ENCODE results near the gene SLC22A23. TPM values are rescaled to one million over a fixed set of nuclear protein-coding genes. Genes with fewer than 3 reads are reported as not detected.

The SLC22A23 gene
- polyA plus RNA-seq, 6 donors from 2014 or later, result 0.43 to 0.61 (median 0.52) TPM; not detected in 2

DNA sequence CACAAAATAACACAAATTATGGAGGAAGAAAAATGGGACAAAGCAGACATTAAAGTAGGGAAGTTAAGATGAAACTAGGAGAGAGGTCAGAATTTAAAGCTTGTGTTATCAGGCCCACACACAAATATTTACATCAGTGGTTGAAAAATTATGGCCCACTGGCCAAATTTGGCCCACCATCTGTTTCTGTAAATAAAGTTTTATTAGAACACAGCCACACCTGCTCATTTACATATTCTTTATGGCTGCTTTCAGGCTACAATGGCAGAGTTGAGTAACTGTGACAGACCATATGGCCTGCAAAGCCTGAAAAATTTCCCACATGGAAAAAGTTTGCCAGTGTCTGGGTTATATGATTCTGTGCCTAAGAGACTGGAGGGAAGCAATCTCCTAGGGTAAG is 49.0 kb downstream of the SLC22A23 start:
- DNase-seq (no peak), ATAC-seq (ENCODE audit: low read depth in 2 of 2) (no peak)
- no peaks in the 10 kb centered on the region for H3K36me3 Mint-ChIP-seq
- no peak overlapping the region for H3K27ac Mint-ChIP-seq
- peaks cover 0 to 19% (median 0%) of the 10 kb centered on the region in 3 donors for H3K27me3 Mint-ChIP-seq
- H3K9me3 Mint-ChIP-seq, result peaks cover 0 to 6% (median 3%) of the 10 kb centered on the region in 7 donors
- H3K4me1 Mint-ChIP-seq, result peaks cover 16 to 21% (median 18%) of the 10 kb centered on the region in 3 donors
- no peak overlapping the region for H3K4me3 Mint-ChIP-seq

DNA sequence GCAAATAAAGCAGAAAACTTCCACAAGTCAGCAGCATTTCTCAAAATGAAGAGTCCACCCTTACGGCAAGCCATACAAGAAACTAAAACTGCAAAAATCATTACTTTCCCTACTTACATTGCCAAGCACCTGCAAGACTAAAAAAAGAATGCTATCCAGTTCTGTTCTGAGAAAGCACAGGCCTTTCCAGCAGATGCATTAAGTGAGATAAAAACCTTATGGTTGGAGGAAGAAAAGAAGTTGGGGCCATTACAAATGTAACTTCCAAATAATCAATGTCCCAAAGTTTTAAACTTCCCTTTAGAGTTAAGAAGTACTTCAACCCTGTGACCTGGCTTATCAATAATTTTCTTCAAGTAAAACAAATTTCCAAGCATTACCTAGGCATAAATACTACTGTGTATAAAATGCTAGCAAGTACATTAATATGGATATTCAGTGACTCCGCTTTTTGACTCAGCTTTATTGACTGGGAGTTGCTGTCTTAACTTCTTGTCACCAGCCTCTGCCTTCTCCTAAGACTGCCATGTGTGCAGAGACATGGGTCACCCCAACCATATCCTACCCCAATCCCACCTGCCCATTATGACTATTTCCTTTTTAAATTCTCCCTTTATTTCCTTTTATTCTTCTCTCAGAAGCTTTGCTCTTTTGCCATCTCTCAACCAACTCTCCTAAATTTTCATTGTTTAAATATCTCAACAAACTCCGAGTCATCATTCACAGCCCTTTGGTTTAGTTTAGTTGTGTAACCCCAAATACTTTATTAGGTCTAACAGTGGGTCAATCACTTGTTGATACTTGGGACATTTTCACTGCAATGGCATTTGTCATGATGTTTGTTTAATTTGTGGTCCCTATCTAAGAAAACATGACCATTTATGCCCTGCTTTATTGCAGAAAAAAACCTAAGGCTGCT is 49.7 kb downstream of the SLC22A23 start:
- ATAC-seq (ENCODE audit: low read depth in 2 of 2) (no peak), DNase-seq (no peak)
- Mint-ChIP-seq H3K4me1 (peaks cover 21 to 25% (median 21%) of the 10 kb centered on the region in 3 donors), H3K36me3 (no peaks in the 10 kb centered on the region), H3K9me3 (peaks cover 0 to 4% (median 1%) of the 10 kb centered on the region in 7 donors), H3K4me3 (no peak overlapping the region), H3K27ac (no peak overlapping the region), H3K27me3 (peaks cover 0 to 19% (median 6%) of the 10 kb centered on the region in 3 donors)

GRCh38 chr6:3406362-3406821 is 50.5 kb downstream of the SLC22A23 start:
- Mint-ChIP-seq H3K27ac (peak overlapping the region in 1 of 6 donors; percentile 50), H3K4me3 (no peak overlapping the region), H3K36me3 (no peaks in the 10 kb centered on the region), H3K9me3 (peaks cover 0 to 4% (median 1%) of the 10 kb centered on the region in 7 donors), H3K27me3 (peaks cover 0 to 19% (median 13%) of the 10 kb centered on the region in 3 donors), H3K4me1 (peaks cover 21 to 26% (median 21%) of the 10 kb centered on the region in 3 donors)
- ATAC-seq (ENCODE audit: low read depth in 2 of 2), result no peak
- no peak for DNase-seq

- H3K27me3 Mint-ChIP-seq, result peaks cover 0 to 14% (median 12%) of the 10 kb centered on the region in 3 donors
- DNase-seq, result no peak
- peaks cover 0 to 3% (median 1%) of the 10 kb centered on the region in 7 donors for H3K9me3 Mint-ChIP-seq
- peak overlapping the region in 1 of 6 donors; percentile 74 for H3K27ac Mint-ChIP-seq
- H3K4me1 Mint-ChIP-seq, result peaks cover 15 to 20% (median 17%) of the 10 kb centered on the region in 3 donors
- H3K36me3 Mint-ChIP-seq, result no peaks in the 10 kb centered on the region
- ATAC-seq (ENCODE audit: low read depth in 2 of 2), result no peak
- H3K4me3 Mint-ChIP-seq, result no peak overlapping the region
These were observed 51.2 kb downstream of the SLC22A23 start for GRCh38 chr6:3405679-3406078.

DNA sequence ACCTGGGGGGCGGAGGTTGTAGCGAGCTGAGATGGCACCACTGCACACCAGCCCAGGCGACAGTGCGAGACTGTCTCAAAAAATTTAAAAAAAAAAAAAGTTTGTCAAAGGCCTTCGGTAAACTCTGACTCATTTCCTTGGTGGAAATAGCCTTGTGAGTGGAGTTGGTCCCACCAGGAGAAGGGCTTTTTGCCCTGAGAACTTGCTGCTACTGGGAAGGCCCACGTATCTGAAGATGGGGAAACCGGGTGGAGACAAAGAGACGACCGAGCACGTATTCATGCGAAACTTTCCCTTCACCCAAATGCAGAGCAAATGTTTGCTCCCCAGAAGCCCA is 51.7 kb downstream of the SLC22A23 start:
- Mint-ChIP-seq H3K4me1 (peaks cover 13 to 19% (median 16%) of the 10 kb centered on the region in 3 donors), H3K36me3 (no peaks in the 10 kb centered on the region), H3K4me3 (no peak overlapping the region), H3K27ac (no peak overlapping the region), H3K27me3 (peaks cover 0 to 14% (median 12%) of the 10 kb centered on the region in 3 donors), H3K9me3 (peaks cover 0 to 3% (median 1%) of the 10 kb centered on the region in 7 donors)
- ATAC-seq (ENCODE audit: low read depth in 2 of 2) (no peak), DNase-seq (no peak)

DNA sequence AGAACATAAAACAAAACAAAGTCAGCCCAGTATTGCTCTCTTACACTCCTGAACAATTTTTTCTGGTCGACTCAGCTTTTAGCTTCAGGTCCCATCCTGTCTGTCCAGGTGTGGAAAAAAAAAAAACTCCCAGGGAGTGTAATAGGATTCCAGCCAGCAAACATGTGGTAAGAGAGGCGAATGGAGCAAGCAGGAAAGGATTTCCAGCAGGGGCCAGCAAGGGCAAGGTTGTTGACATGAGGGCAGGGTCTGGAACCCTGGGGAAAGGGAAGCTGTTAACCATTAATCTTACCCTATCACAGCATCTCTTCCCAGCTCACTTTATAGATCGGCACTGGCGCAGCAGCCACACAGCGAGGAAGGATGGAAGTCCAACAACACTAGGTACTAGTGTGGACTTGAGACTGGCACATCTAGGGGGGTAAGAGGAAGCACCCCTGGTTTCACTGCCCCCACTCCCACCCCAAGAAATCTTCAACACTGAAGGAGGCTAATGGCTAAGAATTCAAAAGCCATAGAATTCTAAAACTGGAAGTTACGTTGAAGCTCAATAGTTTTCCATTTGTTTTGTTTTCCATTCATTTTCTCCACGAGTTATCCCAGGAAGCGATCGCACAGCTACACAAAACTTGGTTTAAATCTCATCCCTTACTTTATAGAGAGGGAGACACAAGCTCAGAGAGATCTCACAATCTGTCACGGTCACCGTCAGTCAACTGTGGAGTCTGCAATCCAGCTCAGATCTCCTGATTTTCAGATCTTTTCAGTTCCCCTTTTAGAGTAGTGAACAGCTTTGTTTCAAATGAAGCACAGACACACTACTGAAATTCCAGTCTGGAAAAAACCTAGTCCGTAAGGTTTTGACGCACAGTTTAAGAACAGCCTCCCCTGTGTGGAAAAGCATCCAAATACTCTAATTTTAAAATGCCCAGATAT is 53.3 kb downstream of the SLC22A23 start:
- ATAC-seq (ENCODE audit: low read depth in 2 of 2) (no peak), DNase-seq (no peak)
- H3K27ac Mint-ChIP-seq, result peak overlapping the region in 2 of 6 donors; percentile 68 to 70
- H3K9me3 Mint-ChIP-seq, result peaks cover 0 to 3% (median 1%) of the 10 kb centered on the region in 7 donors
- H3K27me3 Mint-ChIP-seq, result peaks cover 0 to 14% (median 12%) of the 10 kb centered on the region in 3 donors
- no peaks in the 10 kb centered on the region for H3K36me3 Mint-ChIP-seq
- H3K4me3 Mint-ChIP-seq, result peak overlapping the region in 1 of 8 donors; percentile 20
- peaks cover 13 to 19% (median 16%) of the 10 kb centered on the region in 3 donors for H3K4me1 Mint-ChIP-seq

GRCh38 chr6:3402310-3403237 is 54.3 kb downstream of the SLC22A23 start:
- peaks cover 0 to 3% (median under 1%) of the 10 kb centered on the region in 7 donors for H3K9me3 Mint-ChIP-seq
- peak overlapping the region in 1 of 8 donors; percentile 32 for H3K4me3 Mint-ChIP-seq
- H3K4me1 Mint-ChIP-seq, result peaks cover 13 to 19% (median 16%) of the 10 kb centered on the region in 3 donors
- H3K36me3 Mint-ChIP-seq, result no peaks in the 10 kb centered on the region
- peak overlapping the region in 3 of 6 donors; percentile 48 to 92 (median 62) for H3K27ac Mint-ChIP-seq
- H3K27me3 Mint-ChIP-seq, result peaks cover 0 to 14% (median 8%) of the 10 kb centered on the region in 3 donors
- ATAC-seq (ENCODE audit: low read depth in 2 of 2) (no peak), DNase-seq (no peak)

GRCh38 chr6:3400162-3400561 is 56.7 kb downstream of the SLC22A23 start:
- Mint-ChIP-seq H3K36me3 (no peaks in the 10 kb centered on the region), H3K27me3 (peaks cover 0 to 14% (median 10%) of the 10 kb centered on the region in 3 donors), H3K27ac (peak overlapping the region in 1 of 6 donors; percentile 76), H3K9me3 (peaks cover 0 to 3% (median 0%) of the 10 kb centered on the region in 7 donors), H3K4me3 (no peak overlapping the region), H3K4me1 (peaks cover 13 to 19% (median 16%) of the 10 kb centered on the region in 3 donors)
- ATAC-seq (ENCODE audit: low read depth in 2 of 2), result no peak
- DNase-seq, result no peak

DNA sequence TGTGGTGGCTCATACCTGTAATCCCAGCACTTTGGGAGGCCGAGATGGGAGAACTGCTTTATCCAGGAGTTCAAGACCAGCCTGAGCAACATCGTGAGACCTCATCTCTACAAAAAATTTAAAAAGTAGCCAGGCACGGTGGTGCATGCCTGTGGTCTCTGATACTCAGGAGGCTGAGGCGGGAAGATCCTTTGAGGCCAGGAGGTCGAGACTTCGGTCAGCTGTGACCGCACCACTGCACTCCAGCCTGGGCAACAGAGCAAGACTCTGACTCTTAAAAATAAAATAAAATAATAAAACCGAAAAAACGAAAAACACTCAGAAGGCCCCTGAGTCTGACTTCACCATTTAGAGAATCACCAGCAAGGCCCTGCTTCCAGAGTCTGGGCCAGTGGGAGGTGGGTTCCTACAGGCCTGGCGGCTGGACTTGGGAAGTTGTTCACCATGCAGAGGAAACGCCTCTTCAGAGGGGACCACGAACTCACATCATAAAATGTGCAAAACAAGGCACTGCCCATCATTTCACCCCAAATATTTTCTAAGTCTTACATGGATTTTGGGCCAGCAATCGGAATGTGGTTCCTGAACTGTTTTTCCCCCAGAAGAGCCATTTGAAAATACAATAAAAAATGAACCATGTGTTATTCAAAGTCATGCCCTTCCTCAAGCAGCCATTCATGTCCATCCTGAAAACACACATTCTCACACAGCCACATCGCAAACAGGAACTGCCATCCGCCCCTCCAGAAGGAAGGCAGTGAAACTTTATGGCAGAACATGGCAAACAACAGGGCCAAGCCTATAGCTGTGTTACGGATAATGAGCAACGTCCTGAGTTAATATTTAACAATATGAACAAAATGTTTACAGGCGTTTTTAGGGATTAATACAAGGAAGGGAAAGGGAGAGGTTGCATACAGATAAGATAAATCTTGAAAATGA is 57.8 kb downstream of the SLC22A23 start:
- Mint-ChIP-seq H3K4me1 (peaks cover 10 to 19% (median 14%) of the 10 kb centered on the region in 3 donors), H3K36me3 (no peaks in the 10 kb centered on the region), H3K27me3 (peaks cover 0 to 14% (median 10%) of the 10 kb centered on the region in 3 donors), H3K27ac (peak overlapping the region in 1 of 6 donors; percentile 60), H3K9me3 (peaks cover 0 to 3% (median 0%) of the 10 kb centered on the region in 7 donors), H3K4me3 (no peak overlapping the region)
- no peak for ATAC-seq (ENCODE audit: low read depth in 2 of 2)
- DNase-seq, result no peak

- peaks cover 2 to 11% (median 6%) of the 10 kb centered on the region in 3 donors for H3K4me1 Mint-ChIP-seq
- peaks cover 0 to 14% (median 5%) of the 10 kb centered on the region in 3 donors for H3K27me3 Mint-ChIP-seq
- H3K36me3 Mint-ChIP-seq, result no peaks in the 10 kb centered on the region
- no peak overlapping the region for H3K4me3 Mint-ChIP-seq
- H3K27ac Mint-ChIP-seq, result no peak overlapping the region
- DNase-seq (no peak), ATAC-seq (ENCODE audit: low read depth in 2 of 2) (no peak)
- H3K9me3 Mint-ChIP-seq, result peaks cover 0 to 3% (median 0%) of the 10 kb centered on the region in 7 donors
These were observed 58.7 kb downstream of the SLC22A23 start for GRCh38 chr6:3398165-3398562.

All from naive B cell (primary cell).